ENCODE measurements around the gene RGS14.
"Not testable (repeated sequence)": the region's sequence is repeated elsewhere in the genome, so short reads cannot be mapped to it uniquely, and the experiment has no call there.

DNA sequence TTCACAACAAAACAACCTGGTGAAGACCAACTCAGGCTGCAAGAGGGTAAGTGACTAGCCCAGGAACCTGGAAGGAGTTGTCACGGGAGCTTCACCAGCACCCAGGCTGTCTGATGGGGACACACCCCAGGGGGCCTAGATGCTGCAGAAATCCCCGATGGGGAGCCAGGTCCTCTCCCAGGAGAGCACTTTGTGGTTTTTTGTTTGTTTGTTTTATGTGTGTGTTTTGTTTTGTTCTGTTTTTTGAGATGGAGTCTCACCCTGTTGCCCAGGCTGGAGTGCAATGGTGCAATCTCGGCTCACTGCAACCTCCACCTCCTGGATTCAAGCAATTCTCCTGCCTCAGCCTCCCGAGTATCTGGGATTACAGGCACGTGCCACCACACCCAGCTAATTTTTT, 17.8 kb downstream of the RGS14 start:
- TF ChIP-seq POLR2A (IDR thresholded peaks at IDR 0.05; ENCODE audit: low read depth) = not testable (repeated sequence)
- TF ChIP-seq, protein P1, sequence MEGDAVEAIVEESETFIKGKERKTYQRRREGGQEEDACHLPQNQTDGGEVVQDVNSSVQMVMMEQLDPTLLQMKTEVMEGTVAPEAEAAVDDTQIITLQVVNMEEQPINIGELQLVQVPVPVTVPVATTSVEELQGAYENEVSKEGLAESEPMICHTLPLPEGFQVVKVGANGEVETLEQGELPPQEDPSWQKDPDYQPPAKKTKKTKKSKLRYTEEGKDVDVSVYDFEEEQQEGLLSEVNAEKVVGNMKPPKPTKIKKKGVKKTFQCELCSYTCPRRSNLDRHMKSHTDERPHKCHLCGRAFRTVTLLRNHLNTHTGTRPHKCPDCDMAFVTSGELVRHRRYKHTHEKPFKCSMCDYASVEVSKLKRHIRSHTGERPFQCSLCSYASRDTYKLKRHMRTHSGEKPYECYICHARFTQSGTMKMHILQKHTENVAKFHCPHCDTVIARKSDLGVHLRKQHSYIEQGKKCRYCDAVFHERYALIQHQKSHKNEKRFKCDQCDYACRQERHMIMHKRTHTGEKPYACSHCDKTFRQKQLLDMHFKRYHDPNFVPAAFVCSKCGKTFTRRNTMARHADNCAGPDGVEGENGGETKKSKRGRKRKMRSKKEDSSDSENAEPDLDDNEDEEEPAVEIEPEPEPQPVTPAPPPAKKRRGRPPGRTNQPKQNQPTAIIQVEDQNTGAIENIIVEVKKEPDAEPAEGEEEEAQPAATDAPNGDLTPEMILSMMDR (IDR thresholded peaks at IDR 0.05) = not testable (repeated sequence)
